GM21723 (cell line): Measurements from ENCODE around the gene OSMR.
"Not testable (repeated sequence)": the region's sequence is repeated elsewhere in the genome, so short reads cannot be mapped to it uniquely, and the experiment has no call there.

ENCODE experiments used
- ATAC-seq: cut with Tn5 transposase; IDR thresholded peaks from one replicate; pipeline ENCODE4 v1.9.1; 2021; ENCODE audit warnings: mild to moderate bottlenecking, moderate library complexity; ENCODE audit not compliant: unreplicated experiment

OSMR gene

DNA sequence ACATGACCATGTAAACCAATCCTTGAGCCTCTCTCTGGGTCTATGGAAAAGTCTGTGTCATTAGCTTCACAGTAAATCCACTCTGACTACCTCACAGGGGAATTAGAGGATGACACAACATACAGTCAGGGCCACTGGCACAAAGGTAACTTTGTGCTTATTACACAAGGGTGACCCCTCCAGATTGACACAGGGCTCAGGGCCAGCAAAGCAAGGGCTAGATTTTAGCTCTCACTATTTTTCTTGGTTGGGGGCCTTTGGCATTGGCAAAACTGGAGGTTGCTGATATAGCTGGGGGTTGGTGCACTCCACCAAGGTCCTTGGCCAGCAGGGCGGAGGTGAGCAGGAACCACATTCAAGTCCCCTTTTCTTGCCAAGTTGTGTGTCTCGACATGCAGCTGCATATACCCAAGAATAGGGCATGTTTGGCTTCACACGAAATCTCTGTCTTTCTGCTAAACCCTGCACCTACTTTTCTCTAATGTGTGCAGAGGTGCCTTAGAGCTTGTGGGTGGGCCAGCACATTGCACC, 15.2 kb upstream of the OSMR start:
- no peak for ATAC-seq

DNA sequence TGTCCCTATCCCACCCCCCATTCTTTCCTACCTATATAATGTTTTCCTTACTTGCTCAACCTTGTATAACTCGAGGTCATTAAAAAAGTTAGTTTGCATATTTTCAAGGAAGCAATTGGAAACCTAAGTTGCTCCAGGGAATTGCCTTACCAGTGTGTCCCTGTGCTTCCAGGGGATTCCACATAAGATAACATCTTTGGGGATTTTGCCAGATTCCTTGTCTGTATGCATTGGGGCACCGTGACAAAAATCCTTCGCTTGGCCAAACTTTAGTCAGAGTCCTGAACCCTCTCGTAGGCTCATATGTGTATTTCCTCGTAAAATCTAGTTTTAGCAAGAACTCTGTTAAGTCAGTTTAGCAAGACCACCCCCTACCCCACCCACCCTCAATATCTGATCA, 14.7 kb upstream of the OSMR start:
- ATAC-seq: no peak

DNA sequence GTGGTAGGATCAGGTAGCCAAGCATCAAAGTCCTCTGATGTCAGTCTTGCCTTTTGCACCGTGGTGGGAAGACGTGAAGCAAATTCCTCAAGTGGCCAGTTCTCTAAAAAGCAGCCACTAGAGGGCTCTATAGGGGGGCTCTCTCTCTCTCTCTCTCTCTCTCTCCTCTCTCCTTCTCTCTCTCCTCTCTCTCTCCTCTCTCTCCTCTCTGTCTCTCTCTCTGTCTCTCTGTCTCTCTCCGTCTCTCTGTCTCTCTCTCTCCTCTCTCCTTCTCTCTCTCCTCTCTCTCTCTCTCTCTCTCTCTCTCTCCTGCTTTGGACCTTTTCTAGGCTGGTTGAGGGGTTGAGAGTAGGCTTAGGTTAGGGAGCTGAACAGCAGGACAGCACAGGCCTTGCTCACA, 13.9 kb upstream of the OSMR start:
- ATAC-seq: no peak

DNA sequence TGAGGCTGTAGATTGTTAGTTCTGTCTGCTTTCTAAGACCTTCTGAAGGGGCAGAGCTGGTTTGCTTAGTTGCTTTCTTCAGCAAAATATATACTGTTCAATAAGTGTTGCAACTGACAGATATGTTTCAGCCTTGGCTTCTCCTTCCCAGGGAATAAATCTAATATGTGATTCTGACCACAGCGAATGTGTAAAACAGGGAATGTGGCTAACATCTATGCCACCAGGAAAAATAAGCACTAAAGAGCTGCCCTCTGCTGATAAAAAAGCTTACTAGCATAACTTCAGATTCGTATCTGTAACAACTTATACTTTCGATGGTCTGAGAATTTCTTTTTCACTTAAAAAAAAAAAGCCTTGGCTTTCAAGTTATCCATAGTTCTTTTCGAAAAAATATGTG, 13.0 kb upstream of the OSMR start:
- no peak for ATAC-seq

DNA sequence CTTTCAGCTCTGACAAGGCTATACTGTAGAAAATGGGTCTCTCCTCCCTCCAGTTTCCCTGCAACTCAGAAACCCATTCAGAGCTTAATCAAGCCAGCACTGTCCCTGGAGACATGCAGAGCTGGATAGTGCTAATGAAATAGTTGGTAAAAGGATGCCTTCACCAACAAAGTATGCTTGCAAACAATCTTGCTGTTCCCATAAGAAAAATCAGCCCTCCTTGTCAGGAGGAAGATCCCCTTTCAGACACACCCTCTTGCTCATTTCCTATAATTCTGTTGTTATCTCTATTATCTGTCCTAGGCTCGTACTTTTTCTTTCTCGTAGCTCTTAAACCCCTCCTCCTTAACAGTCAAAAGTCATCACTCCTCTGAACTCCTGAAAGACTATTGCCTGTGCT, 9.9 kb upstream of the OSMR start:
- ATAC-seq: no peak

DNA sequence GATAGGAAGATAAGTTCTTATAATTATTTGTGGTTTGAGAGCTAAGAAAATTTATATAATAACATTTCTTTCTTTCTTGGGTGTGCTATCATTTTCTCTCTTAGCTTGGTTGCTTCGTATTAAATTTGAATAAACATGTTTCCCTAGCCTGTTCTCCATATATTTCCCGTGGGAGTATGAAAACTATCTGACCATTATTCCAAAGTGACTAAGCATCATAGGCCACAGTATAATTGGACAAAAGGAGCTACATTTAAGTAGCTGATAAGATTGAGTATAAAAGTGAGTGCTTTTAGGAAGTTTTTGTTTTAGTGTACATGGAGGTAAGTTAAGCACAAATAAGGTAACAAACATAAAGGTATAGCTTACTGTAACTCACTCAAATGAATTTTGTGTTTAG, 8.4 kb upstream of the OSMR start:
- no peak for ATAC-seq

DNA sequence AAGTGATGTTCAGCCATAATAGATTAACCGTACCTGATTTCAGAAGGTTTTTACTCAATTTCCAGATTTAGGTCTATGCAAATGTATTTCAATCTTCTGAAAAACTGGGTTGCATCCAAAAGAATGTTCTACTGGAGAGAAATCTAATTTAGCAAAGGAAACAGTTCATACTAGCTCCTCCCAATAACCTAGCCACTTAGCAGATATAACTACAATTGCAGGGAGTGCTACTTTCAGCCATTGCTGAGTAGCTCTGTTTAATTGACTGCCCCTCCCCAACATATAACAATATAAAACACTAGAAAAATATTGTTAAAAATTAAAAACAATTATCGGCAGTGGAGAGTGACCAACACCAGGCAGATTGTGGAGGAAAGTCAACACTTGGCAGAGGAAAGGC, 7.9 kb upstream of the OSMR start:
- no peak for ATAC-seq

DNA sequence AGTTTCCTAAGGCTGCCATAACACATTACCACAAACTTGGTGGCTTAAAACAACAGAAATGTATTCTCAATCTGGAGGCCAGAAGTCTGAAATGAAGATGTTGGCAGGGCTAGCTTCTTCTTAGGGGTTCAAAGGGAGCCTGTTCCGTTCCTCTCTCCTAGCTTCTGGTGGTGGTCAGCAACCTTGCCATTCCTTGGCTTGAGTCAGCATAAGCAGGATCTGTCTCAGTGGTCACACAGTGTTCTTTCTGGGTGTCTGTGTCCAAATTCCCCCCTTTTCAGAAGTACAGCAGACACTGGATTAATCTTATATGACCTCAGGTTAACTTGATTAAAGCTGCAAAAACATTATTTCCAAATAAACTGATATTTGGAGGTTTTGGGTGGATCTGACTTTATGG, 2.1 kb upstream of the OSMR start:
- ATAC-seq: no peak

DNA sequence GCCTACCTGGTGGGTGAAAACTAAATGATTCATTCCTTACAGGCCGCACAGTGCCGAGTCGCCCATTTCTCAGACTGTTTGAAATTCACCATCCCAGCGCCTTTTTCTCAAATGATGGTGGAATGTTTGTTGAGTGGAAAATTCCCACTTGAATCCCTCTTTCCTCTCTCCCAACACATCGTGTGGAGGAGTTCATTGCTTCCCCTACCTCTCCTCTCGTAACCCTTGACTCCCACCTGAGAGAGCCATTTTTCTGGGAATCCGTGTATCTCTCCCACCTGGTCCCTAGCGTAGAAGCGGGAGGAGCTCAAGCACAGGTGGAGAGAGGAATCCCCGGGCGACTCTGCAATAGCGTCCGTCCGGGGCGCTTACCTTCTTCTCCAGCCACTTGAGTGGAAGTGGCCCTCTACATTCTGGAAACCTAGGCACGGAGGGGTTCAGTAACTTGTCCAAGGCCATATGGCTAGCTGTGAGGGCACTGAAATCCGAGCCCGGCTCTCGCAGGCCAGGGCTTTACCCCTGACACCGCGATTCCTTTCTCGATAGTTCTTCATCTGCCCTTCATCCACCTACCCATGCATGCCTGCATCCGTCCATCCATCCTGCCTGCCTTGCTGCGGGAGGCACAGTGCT, 683 bp downstream of the OSMR start:
- ATAC-seq: no peak

DNA sequence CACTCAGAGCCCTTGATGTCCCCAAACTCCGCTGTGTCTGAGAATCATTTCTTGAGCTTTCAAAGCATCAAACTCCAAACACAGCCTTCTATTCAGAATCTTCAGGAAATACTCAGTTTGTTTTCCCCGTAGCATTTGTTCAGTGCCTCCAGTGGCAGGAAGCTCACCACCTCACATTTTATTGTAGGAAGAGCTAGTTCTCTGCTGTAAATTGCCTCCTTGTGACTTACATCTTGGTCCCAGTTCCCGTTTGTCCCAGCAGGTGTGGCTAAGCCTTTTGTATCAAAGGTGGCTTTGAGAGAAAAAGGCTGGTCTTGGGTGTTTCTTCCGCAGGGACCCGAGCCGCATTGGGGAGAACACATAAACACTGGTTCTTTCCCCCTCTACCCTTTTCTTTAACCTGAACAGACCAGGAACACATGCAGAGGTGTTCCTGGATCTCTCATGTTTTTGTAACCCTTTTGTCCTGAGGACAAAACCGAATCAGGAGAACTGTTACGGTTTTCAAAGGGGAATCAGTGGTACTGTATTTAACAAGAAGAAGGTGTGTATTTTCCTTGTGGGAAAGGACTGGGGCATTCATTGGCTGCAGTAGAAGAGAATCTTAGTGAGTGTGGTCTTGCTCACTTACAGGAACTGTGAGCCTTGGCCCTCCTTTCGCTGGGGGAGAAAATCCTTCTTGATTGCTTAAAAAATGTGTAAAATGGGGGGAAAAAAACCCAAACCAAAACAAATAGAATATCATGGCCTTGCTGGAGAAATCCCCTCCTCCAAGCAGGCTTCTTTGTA, 1.9 kb downstream of the OSMR start:
- no peak for ATAC-seq

DNA sequence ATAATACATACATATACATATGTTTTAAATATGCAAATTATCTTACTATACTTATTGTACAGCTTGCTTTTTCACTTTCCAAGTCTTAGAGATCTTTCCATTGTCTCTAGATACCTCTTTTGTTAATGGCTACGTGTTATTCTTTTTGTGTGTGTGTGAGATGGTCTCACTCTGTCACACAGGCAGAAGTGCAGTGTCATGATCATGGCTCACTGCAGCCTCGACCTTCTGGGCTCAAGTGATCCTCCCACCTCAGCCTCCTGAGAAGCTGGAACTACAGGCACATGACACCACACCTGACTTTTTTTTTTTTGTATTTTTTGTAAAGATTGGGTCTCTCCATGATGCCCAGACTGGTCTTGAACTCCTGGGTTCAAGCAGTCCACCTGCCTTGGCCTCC, 2.8 kb downstream of the OSMR start:
- ATAC-seq: no peak

DNA sequence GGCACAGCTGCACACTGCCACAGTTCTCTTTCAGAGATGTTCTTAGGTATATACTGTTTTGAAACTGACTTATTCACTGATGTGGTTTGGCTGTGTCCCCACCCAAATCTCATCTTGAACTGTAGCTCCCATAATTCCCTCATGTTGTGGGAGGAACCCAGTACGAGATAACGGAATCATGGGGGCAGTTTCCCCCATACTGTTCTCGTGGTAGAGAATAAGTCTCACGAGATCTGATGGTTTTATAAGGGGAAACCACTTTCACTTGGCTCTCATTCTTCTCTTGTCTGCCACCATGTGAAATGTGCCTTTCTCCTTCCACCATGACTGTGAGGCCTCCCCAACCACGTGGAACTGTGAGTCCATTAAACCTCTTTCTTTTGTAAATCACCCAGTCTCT, 5.8 kb downstream of the OSMR start:
- ATAC-seq: not testable (repeated sequence)

DNA sequence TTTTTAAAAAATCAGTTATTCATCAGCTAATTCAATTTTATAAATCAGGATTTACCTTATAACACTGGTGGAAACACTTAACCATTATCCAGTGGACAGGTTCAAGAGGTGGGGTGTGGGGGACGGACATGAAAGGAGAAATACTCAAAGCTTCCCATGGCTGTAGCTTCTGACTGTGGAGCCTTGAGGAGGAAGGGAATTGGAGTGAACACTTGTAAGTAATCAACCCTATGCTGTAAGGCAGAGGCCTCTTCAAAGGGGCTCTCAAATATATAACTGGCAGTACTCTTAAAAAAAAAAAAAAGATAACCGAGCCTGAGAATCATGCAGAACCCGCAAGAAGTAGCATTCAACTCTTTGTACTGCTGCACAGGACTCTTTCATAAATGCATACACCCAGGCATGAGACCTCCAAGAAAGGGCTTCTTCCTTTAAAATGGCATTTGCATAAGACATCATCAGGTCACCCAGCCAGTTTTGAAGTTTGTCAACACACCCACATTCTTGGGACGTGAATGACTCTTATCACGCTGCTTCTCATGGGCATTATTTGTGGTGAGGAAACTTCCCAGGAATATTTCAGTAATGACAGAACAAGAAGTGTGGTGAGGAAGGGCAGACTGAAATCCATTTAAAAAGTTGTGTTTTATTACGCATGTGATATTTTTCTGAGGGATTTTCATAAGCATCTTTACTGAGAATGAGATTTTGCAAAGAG, 8.1 kb downstream of the OSMR start:
- no peak for ATAC-seq

DNA sequence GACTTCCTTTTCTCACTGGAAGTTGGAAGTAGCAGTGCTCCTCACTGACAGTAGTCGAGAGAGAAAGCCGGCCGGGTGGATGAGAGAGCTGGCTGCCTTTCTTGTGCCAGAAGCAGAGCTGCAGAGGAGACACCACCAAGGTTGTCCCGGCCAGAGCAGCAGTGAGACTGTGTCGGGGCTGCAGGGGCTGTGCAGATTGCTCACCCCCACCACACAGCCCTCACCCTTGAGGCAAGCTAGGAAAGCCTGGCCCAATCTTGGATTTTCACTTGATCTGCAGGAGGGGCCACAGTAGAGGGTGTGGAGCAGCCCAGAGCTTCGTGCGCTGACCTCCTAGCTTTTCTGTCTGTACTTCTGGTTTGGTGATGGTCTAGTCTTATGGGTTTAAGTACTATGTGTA, 9.1 kb downstream of the OSMR start:
- ATAC-seq: no peak

DNA sequence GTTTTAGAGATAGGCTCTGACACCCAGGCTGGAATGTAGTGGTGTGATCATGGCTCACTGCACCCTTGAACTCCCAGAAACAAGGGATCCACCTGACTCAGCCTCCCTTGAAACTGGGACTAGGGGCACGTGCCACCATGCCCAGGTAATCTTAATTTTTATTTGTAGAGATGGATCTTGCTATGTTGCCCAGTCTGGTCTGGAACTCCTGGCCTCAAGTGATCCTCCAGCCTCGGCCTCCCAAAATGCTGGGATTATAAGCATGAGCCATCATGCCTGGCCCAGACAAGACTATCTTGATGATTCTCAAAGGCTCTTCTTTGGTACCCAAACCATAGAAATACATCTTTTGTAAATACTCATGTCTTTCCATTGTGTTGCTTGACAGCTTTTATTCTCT, 10.8 kb downstream of the OSMR start:
- no peak for ATAC-seq

DNA sequence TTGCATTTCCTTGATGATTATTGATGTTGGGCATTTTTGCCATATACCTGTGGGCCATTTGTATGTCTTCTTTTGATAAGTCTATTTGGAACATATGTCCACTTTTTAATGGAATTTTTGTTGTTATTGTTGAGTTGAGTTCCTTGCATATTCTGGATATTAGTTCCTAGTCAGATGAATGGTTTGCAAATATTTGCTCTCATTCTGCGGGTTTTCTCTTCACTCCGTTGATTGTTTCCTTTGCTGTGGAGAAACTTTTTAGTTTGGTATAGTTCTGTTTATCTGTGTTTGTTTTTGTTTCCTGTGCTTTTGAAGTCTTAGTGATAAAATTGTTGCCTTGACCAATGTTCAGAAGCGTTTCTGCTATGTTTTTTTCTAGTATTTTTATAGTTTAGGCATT, 13.0 kb downstream of the OSMR start:
- no peak for ATAC-seq

DNA sequence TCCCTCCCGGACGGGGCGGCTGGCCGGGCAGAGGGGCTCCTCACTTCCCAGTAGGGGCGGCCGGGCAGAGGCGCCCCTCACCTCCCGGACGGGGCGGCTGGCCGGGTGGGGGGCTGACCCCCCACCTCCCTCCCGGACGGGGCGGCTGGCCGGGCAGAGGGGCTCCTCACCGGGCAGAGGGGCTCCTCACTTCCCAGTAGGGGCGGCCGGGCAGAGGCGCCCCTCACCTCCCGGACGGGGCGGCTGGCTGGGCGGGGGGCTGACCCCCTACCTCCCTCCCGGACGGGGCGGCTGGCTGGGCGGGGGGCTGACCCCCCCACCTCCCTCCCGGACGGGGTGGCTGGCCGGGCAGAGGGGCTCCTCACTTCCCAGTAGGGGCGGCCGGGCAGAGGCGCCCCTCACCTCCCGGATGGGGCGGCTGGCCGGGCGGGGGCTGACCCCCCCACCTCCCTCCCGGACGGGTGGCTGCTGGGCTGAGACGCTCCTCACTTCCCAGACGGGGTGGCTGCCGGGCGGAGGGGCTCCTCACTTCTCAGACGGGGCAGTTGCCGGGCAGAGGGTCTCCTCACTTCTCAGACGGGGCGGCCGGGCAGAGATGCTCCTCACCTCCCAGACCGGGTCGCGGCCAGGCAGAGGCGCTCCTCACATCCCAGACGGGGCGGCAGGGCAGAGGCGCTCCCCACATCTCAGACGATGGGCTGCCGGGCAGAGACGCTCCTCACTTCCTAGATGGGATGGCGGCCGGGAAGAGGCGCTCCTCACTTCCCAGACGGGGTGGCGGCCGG, 16.4 kb downstream of the OSMR start:
- not testable (repeated sequence) for ATAC-seq

DNA sequence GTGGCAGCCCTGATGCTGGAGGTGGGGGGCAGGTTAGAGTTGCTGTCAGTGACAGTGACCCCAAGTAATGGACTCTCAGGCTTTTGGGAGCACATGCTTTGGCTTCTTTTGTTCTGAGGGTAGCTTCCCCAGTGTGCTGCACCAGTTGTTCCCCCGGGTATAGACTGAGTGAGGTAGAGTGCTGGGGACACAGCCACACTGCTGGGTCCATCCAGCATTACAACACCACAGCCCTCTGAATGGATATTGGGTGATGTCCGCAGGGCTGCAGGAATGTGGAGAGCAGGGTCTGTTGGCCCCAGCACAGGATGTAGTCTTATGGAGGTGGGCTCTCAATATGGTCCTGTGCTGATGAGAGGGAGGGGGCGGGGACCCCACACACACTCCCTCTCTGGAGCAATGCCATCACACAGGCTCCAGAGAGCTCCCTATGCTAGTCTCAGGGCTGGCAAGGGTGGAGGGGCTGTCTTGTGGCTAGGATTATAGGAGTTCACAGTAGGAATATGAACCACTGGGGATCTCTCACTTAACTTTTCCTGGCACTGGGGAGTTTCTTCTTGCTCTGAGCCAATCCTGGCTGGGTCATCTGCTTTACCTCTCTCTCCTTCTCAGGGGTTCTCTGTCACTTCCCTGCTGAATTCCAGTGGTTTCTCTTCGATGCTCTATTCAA, 20.7 kb downstream of the OSMR start:
- ATAC-seq: no peak

DNA sequence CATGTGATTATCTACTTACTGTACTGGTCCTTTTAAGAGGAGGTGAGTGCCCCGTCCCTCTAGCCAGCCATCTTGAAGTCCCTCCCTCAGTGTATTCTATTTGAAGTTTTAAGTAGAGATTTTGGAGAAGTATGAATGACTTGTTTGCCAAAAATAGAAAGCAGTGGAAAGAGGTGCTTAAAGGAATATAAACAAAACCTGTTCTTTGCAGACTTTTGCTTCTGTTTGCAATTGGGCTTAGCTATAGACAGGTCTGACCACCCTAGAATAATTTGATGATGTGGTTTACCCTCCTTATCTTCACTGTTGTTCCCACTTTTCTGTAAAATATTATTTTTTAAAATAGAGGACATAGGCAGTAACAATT, 21.2 kb downstream of the OSMR start:
- ATAC-seq: no peak

DNA sequence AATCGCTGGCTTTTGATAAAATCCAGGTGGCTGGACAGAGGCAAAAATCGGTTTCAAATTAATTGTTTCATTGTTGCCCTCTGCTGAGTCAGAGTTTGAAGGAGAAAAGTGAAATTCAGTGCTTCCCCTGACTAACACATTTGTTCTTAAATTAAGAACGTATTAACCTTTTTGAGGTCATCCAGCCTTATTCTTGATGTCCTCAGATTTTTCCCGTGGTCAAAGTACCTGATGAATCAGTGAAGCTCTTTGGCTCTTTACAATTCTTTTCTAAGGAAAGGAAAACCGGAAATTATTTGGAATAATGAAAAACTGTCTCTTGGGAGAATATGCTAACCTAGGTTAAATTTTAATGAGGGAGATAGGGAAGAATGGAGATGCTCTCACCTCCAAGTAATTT, 21.6 kb downstream of the OSMR start:
- no peak for ATAC-seq

DNA sequence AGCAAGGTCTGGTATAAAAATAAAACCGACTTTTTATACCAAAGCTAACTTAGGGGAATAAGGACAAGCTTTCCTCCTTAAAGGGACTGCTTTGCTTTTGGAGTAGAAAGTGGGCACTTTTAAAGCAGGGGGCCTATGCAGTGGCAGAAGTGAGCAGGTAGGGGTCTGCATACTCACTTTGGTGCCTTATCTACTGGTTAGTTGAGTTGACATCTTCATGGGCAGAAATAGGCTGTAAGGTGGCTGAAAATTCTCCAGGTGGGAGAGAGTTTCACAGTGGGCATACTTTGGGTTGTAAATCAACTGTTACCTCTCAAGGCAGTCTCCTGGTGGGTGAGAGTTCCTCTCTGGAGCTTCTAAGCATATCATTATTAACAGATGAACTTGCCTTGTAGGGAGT, 24.8 kb downstream of the OSMR start:
- ATAC-seq: no peak
